HepG2 (cell line): ENCODE results near the gene SALL2. TPM values are rescaled to one million over a fixed set of nuclear protein-coding genes. Genes with fewer than 3 reads are reported as not detected.

Experiments used
- AHR ChIP-seq: IDR thresholded peaks from 2 replicates; pipeline ENCODE4 v1.6.1; 2018; ENCODE audit warnings: missing genetic modification reagents, missing compliant biosample characterization
- FOXA1 ChIP-seq, 2 experiments: fragments of 450-650 bp in 1 of 2; sonication (generic) in 1 of 2; formaldehyde crosslinking in 1 of 2; IDR thresholded peaks; 2 replicates each; pipeline versions ENCODE4 v1.4.0 to v1.6.1; 2016 to 2020; ENCODE audit warnings: missing genetic modification reagents in 1 of 2
- MTF2 ChIP-seq: sonication (generic); formaldehyde crosslinking; IDR thresholded peaks from 2 replicates; pipeline ENCODE4 v1.5.0; 2020; ENCODE audit warnings: missing genetic modification reagents, borderline replicate concordance
- NCOA1 ChIP-seq: sonication (generic); formaldehyde crosslinking; IDR thresholded peaks from 2 replicates; pipeline ENCODE4 v1.9.0; 2021; ENCODE audit warnings: missing genetic modification reagents
- RBFOX2 ChIP-seq: fragments of 200-400 bp; formaldehyde crosslinking; IDR thresholded peaks from 2 replicates; pipeline ENCODE4 v1.6.1; 2017; ENCODE audit warnings: low read depth, mild to moderate bottlenecking, low read length
- SP140L ChIP-seq: sonication (generic); formaldehyde crosslinking; IDR thresholded peaks from 2 replicates; pipeline ENCODE4 v1.4.0; 2020; ENCODE audit warnings: missing genetic modification reagents, borderline replicate concordance
- TBX3 ChIP-seq: fragments of 450-650 bp; IDR thresholded peaks from 2 replicates; pipeline ENCODE4 v1.6.1; 2017; ENCODE audit warnings: antibody characterized with exemption, mild to moderate bottlenecking, inconsistent platforms, borderline replicate concordance
- ZNF431 ChIP-seq: sonication (generic); formaldehyde crosslinking; IDR thresholded peaks from 2 replicates; pipeline ENCODE4 v1.9.0; 2022; ENCODE audit warnings: missing genetic modification reagents, low read depth, mild to moderate bottlenecking, borderline replicate concordance
- polyA plus RNA-seq, 8 experiments: library from polyadenylated mRNA; depleted of rRNA in 3 of 8; stranded (reverse) in 7 of 8; unstranded in 1 of 8; fragments of >200 nt; fragmentation: Illumina TruSeq in 4 of 8; extraction: Trizol in 4 of 8; gene quantifications; 2 replicates each; pipeline versions ENCODE4 v1.2.1 to v1.2.3, GENCODE V29; 2011 to 2016; ENCODE audit warnings: low read depth in 4 of 8, missing spikeins in 1 of 8, mixed read lengths in 1 of 8; ENCODE audit not compliant: insufficient read depth in 1 of 8
- total RNA-seq, 5 experiments: library from RNA; depleted of rRNA; stranded (reverse); fragments of >200 nt; fragmentation: Illumina TruSeq; extraction: Trizol; gene quantifications; 2 replicates each; pipeline ENCODE4 v1.2.3, GENCODE V29; 2016; ENCODE audit warnings: low read depth in 1 of 5
- TF ChIP-seq, protein P1 (sequence below): sonication (generic); formaldehyde crosslinking; IDR thresholded peaks from 2 replicates; pipeline ENCODE4 v1.4.0; 2020; ENCODE audit warnings: missing genetic modification reagents, borderline replicate concordance
- TF ChIP-seq, protein P2 (sequence below): IDR thresholded peaks from 2 replicates; pipeline ENCODE4 v1.6.1; 2012; ENCODE audit warnings: inconsistent platforms
- TF ChIP-seq, protein P3 (sequence below): sonication (generic); formaldehyde crosslinking; IDR thresholded peaks from 2 replicates; pipeline ENCODE4 v1.4.0; 2020; ENCODE audit warnings: missing genetic modification reagents
- TF ChIP-seq, protein P4 (sequence below): sonication (generic); formaldehyde crosslinking; IDR thresholded peaks from 2 replicates; pipeline ENCODE4 v1.8.1; 2023; ENCODE audit warnings: mild to moderate bottlenecking, moderate library complexity, missing genetic modification reagents
- TF ChIP-seq, protein P5 (sequence below): sonication (generic); formaldehyde crosslinking; IDR thresholded peaks from 2 replicates; pipeline ENCODE4 v1.5.0; 2020; ENCODE audit warnings: missing genetic modification reagents
- TF ChIP-seq, protein P6 (sequence below): IDR thresholded peaks from 2 replicates; pipeline ENCODE4 v1.6.1; 2018; ENCODE audit warnings: missing genetic modification reagents, mild to moderate bottlenecking, missing compliant biosample characterization

SALL2 gene
- total and polyA plus RNA-seq, 2 of the 13 experiments (the other 11 are each of a cell fraction or from before 2014, with no cell fraction given), result 4.9 to 5.8 TPM

DNA sequence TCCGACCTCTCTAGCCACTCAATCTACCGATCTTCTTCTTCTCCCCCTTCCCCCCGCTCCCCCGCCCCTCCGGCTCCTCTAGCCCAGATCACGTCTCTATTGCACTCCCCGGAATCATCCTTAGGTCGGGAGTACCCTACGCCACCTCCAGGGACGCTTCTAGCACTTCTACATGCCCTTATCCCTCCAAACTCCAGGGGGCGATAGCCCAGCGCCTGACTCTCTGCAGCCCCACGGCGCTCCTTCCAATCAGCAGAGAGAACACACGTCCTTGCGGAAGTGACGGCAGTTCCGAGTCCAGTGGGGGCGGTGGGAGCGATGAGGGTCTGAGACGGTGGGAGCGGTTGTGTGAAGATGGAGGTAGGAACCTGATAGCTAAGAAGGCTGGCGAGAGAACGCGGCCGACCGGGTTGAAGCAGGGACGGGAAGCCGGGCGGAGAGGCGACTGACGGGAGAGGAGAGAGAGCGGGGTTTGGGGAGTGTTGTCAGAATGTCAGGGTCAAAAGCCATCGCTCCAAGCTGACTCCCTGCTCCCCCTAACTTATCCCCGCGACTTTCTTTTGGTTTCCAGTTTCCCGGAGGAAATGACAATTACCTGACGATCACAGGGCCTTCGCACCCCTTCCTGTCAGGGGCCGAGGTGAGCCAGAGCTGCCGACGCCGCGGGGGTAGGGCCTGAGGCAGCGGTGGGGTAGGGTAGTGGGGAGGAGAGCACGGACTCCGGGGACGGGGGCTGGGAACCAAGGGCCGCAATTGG lies 49.0 kb downstream of the SALL2 start, which contains the start of the genes RAB2B and TOX4 (continued):
- 0 out of 2 replicates have a peak, but pooled peaks have one; percentile 17 for TF ChIP-seq SP140L
- TF ChIP-seq FOXA1 (IDR thresholded peaks at IDR 0.05), result no peak
- peak; percentile 68 for TF ChIP-seq FOXA1 (CRISPR knock-in tag; IDR thresholded peaks at IDR 0.05)
- TF ChIP-seq, protein P1, sequence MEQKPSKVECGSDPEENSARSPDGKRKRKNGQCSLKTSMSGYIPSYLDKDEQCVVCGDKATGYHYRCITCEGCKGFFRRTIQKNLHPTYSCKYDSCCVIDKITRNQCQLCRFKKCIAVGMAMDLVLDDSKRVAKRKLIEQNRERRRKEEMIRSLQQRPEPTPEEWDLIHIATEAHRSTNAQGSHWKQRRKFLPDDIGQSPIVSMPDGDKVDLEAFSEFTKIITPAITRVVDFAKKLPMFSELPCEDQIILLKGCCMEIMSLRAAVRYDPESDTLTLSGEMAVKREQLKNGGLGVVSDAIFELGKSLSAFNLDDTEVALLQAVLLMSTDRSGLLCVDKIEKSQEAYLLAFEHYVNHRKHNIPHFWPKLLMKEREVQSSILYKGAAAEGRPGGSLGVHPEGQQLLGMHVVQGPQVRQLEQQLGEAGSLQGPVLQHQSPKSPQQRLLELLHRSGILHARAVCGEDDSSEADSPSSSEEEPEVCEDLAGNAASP (CRISPR knock-in tag), result peak; percentile 75; the same call in 1 of the 2 replicates
- TF ChIP-seq MTF2 (CRISPR knock-in tag), result no peak; the same call in 1 of the 2 replicates
- TF ChIP-seq ZNF431, result 0 out of 2 replicates have a peak, but pooled peaks have one; percentile 62
- peak; percentile 77 for TF ChIP-seq RBFOX2
- TF ChIP-seq TBX3, result peak; percentile 76; the same call in 1 of the 2 replicates
- TF ChIP-seq NCOA1 (CRISPR knock-in tag), result peak; percentile 92
- TF ChIP-seq, protein P2, sequence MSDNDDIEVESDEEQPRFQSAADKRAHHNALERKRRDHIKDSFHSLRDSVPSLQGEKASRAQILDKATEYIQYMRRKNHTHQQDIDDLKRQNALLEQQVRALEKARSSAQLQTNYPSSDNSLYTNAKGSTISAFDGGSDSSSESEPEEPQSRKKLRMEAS, result peak; percentile 82
- peak; percentile 87; the same call in 1 of the 2 replicates for TF ChIP-seq AHR (CRISPR knock-in tag)
- TF ChIP-seq, protein P3, sequence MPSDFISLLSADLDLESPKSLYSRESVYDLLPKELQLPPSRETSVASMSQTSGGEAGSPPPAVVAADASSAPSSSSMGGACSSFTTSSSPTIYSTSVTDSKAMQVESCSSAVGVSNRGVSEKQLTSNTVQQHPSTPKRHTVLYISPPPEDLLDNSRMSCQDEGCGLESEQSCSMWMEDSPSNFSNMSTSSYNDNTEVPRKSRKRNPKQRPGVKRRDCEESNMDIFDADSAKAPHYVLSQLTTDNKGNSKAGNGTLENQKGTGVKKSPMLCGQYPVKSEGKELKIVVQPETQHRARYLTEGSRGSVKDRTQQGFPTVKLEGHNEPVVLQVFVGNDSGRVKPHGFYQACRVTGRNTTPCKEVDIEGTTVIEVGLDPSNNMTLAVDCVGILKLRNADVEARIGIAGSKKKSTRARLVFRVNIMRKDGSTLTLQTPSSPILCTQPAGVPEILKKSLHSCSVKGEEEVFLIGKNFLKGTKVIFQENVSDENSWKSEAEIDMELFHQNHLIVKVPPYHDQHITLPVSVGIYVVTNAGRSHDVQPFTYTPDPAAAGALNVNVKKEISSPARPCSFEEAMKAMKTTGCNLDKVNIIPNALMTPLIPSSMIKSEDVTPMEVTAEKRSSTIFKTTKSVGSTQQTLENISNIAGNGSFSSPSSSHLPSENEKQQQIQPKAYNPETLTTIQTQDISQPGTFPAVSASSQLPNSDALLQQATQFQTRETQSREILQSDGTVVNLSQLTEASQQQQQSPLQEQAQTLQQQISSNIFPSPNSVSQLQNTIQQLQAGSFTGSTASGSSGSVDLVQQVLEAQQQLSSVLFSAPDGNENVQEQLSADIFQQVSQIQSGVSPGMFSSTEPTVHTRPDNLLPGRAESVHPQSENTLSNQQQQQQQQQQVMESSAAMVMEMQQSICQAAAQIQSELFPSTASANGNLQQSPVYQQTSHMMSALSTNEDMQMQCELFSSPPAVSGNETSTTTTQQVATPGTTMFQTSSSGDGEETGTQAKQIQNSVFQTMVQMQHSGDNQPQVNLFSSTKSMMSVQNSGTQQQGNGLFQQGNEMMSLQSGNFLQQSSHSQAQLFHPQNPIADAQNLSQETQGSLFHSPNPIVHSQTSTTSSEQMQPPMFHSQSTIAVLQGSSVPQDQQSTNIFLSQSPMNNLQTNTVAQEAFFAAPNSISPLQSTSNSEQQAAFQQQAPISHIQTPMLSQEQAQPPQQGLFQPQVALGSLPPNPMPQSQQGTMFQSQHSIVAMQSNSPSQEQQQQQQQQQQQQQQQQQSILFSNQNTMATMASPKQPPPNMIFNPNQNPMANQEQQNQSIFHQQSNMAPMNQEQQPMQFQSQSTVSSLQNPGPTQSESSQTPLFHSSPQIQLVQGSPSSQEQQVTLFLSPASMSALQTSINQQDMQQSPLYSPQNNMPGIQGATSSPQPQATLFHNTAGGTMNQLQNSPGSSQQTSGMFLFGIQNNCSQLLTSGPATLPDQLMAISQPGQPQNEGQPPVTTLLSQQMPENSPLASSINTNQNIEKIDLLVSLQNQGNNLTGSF (CRISPR knock-in tag), result peak; percentile 82; the same call in 1 of the 2 replicates
- TF ChIP-seq, protein P4, sequence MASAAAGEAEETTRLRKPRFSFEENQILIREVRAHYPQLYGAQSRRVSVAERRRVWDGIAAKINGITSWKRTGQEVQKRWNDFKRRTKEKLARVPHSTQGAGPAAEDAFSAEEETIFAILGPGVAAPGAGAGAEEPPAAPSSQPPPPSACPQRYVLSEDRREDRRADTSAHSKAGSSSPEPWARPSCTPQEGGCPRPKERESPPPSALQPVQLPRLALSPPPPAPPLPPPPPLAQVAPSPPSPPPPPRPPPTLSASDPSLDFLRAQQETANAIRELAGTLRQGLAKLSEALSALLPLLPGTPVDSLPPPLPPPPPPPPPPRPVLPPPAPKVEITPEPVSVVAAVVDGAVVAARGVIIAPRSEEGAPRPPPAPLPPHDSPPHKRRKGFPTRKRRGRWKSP (CRISPR knock-in tag), result peak; percentile 8; the same call in 1 of the 2 replicates
- TF ChIP-seq, protein P5, sequence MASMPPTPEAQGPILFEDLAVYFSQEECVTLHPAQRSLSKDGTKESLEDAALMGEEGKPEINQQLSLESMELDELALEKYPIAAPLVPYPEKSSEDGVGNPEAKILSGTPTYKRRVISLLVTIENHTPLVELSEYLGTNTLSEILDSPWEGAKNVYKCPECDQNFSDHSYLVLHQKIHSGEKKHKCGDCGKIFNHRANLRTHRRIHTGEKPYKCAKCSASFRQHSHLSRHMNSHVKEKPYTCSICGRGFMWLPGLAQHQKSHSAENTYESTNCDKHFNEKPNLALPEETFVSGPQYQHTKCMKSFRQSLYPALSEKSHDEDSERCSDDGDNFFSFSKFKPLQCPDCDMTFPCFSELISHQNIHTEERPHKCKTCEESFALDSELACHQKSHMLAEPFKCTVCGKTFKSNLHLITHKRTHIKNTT (CRISPR knock-in tag), result no peak
- TF ChIP-seq, protein P6, sequence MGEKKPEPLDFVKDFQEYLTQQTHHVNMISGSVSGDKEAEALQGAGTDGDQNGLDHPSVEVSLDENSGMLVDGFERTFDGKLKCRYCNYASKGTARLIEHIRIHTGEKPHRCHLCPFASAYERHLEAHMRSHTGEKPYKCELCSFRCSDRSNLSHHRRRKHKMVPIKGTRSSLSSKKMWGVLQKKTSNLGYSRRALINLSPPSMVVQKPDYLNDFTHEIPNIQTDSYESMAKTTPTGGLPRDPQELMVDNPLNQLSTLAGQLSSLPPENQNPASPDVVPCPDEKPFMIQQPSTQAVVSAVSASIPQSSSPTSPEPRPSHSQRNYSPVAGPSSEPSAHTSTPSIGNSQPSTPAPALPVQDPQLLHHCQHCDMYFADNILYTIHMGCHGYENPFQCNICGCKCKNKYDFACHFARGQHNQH (CRISPR knock-in tag), result peak; percentile 93; the same call in 1 of the 2 replicates
